Aorta (tissue), 5 donors: ENCODE results near the gene LRP1B. TPM values are rescaled to one million over a fixed set of nuclear protein-coding genes. Genes with fewer than 3 reads are reported as not detected.

Experiments used
- ATAC-seq: fragments of 200-7000 bp; cut with Tn5 transposase; one replicate; pipeline ENCODE4 v1.9.1; 2022; ENCODE audit warnings: moderate library complexity; ENCODE audit not compliant: low FRiP score
- DNase-seq, 2 donors: peaks; one replicate each; pipeline ENCODE4 v3.0.0-alpha.2; 2020
- H3K27ac ChIP-seq, 2 donors: one replicate each; pipeline ENCODE4 v1.5.1; 2013; ENCODE audit warnings: low read length in 2 of 2, mild to moderate bottlenecking in 2 of 2, moderate library complexity in 2 of 2, control low read depth in 1 of 2, inconsistent platforms in 1 of 2, low read depth in 1 of 2
- H3K27me3 ChIP-seq, 2 donors: one replicate each; pipeline ENCODE4 v1.6.1; 2013; ENCODE audit warnings: control low read depth in 1 of 2, low read length in 1 of 2, mild to moderate bottlenecking in 1 of 2, moderate library complexity in 1 of 2; ENCODE audit not compliant: insufficient read depth in 2 of 2, control insufficient read depth in 1 of 2
- H3K36me3 ChIP-seq, 2 donors: one replicate each; pipeline ENCODE4 v1.6.1; 2013; ENCODE audit warnings: control low read depth in 1 of 2, low read length in 1 of 2, mild to moderate bottlenecking in 1 of 2; ENCODE audit not compliant: insufficient read depth in 2 of 2, control insufficient read depth in 1 of 2
- H3K4me1 ChIP-seq, 2 donors: one replicate each; pipeline ENCODE4 v1.6.1; 2013; ENCODE audit warnings: low read length in 2 of 2, control low read depth in 1 of 2, mild to moderate bottlenecking in 1 of 2, moderate library complexity in 1 of 2; ENCODE audit not compliant: insufficient read depth in 2 of 2, control insufficient read depth in 1 of 2
- H3K4me3 ChIP-seq, 2 donors: one replicate each; pipeline ENCODE4 v1.5.1; 2013; ENCODE audit warnings: low read length in 2 of 2, control low read depth in 1 of 2, mild to moderate bottlenecking in 1 of 2
- H3K9me3 ChIP-seq: one replicate; pipeline ENCODE4 v1.6.1; 2013; ENCODE audit warnings: mild to moderate bottlenecking, low read length; ENCODE audit not compliant: control insufficient read depth
- WGBS, 2 donors: extraction: QIAGEN DNeasy Blood & Tissue Kit; methylation state at CpG; one replicate each; pipeline ENCODE4 v1.1.7; 2013; 5-methylcytosine and 5-hydroxymethylcytosine counted together
- intact Hi-C, 2 donors: fragments of 100-400 bp; cut with DNase I; formaldehyde crosslinking; loops; one replicate each; pipeline versions ENCODE4 v1.14.2 to v1.15.0; 2022
- polyA plus RNA-seq, 2 donors: library from polyadenylated mRNA; stranded (reverse); fragments of 200-250 nt; gene quantifications; one replicate each; pipeline ENCODE4 v1.2.3, GENCODE V29; 2013
- total RNA-seq, 2 donors: library from RNA; stranded (reverse); fragmentation: NEBNext Ultra II Directional; extraction: Animal tissue kit (Norgen Biotek cat#: 25700); gene quantifications; one replicate each; pipeline ENCODE4 v1.2.1, GENCODE V29; 2021
- donor health status: healthy with polysubstance abuse.
- donor health status: Bipolar disorder and iron deficiency.
- donor health status: DM: no; HTN: no; CAD: no.
- donor health status: DM: no; HTN: no; CAD: no.
- donor health status: DM: yes; HTN: yes; CAD: no.

Gene LRP1B
- total and polyA plus RNA-seq, 4 donors, result 0.33 to 0.94 TPM; not detected in 2

- intact Hi-C loops, result no loop called here
- DNase-seq (no peak), ATAC-seq (no peak)
- Histone ChIP-seq H3K4me1 (no peaks in the 10 kb centered on the region), H3K9me3 (no peaks in the 10 kb centered on the region), H3K36me3 (no peaks in the 10 kb centered on the region), H3K4me3 (no peak overlapping the region), H3K27ac (no peak overlapping the region), H3K27me3 (no peaks in the 10 kb centered on the region)
- 88 to 95% methylated on average over 1 of the region's 1 CpG for WGBS, 2 donors
Observed at GRCh38 chr2:140680862-140681261, 1450.0 kb downstream of the LRP1B start.

- H3K4me3 ChIP-seq, result no peak overlapping the region
- intact Hi-C loops, result no loop called here
- no peak for ATAC-seq
- H3K9me3 ChIP-seq, result no peaks in the 10 kb centered on the region
- H3K27me3 ChIP-seq, result no peaks in the 10 kb centered on the region
- 91 to 98% methylated on average over 4 of the region's 4 CpGs for WGBS, 2 donors
- H3K36me3 ChIP-seq, result no peaks in the 10 kb centered on the region
- H3K27ac ChIP-seq, result no peak overlapping the region
- H3K4me1 ChIP-seq, result no peaks in the 10 kb centered on the region
- no peak for DNase-seq
Observed at GRCh38 chr2:140679752-140680151, 1451.1 kb downstream of the LRP1B start.

GRCh38 chr2:140669911-140670310 lies 1460.9 kb downstream of the LRP1B start:
- Histone ChIP-seq H3K4me3 (no peak overlapping the region), H3K4me1 (no peaks in the 10 kb centered on the region), H3K9me3 (no peaks in the 10 kb centered on the region), H3K27ac (no peak overlapping the region), H3K36me3 (no peaks in the 10 kb centered on the region), H3K27me3 (no peaks in the 10 kb centered on the region)
- 70 to 77% methylated on average over 3 of the region's 3 CpGs for WGBS, 2 donors
- ATAC-seq (no peak), DNase-seq (no peak)
- intact Hi-C loops, result no loop called here

- Histone ChIP-seq H3K36me3 (no peaks in the 10 kb centered on the region), H3K4me3 (no peak overlapping the region), H3K27ac (no peak overlapping the region), H3K27me3 (no peaks in the 10 kb centered on the region), H3K4me1 (no peaks in the 10 kb centered on the region), H3K9me3 (no peaks in the 10 kb centered on the region)
- intact Hi-C loops, result no loop called here
- WGBS, 2 donors, result 96 to 98% methylated on average over 2 of the region's 2 CpGs
- DNase-seq (no peak), ATAC-seq (no peak)
Observed at GRCh38 chr2:140667203-140667602, 1463.6 kb downstream of the LRP1B start.

- ATAC-seq, result no peak
- Histone ChIP-seq H3K4me3 (no peak overlapping the region), H3K36me3 (no peaks in the 10 kb centered on the region), H3K27me3 (no peaks in the 10 kb centered on the region), H3K4me1 (no peaks in the 10 kb centered on the region), H3K27ac (no peak overlapping the region), H3K9me3 (no peaks in the 10 kb centered on the region)
- intact Hi-C loops, result no loop called here
- 94 to 98% methylated on average over 1 of the region's 1 CpG for WGBS, 2 donors
- DNase-seq, result no peak
Observed at GRCh38 chr2:140662504-140662903, 1468.3 kb downstream of the LRP1B start.

GRCh38 chr2:140658760-140659692 lies 1471.8 kb downstream of the LRP1B start:
- Histone ChIP-seq H3K27ac (no peak overlapping the region), H3K4me1 (no peaks in the 10 kb centered on the region), H3K4me3 (no peak overlapping the region), H3K27me3 (no peaks in the 10 kb centered on the region), H3K9me3 (no peaks in the 10 kb centered on the region), H3K36me3 (no peaks in the 10 kb centered on the region)
- whole genome bisulfite sequencing, 2 donors, result 71 to 72% methylated on average over 2 of the region's 2 CpGs
- DNase-seq (no peak), ATAC-seq (no peak)
- intact Hi-C loops, result no loop called here

GRCh38 chr2:140657657-140658056 lies 1473.2 kb downstream of the LRP1B start:
- no peaks in the 10 kb centered on the region for H3K4me1 ChIP-seq
- no peaks in the 10 kb centered on the region for H3K27me3 ChIP-seq
- H3K9me3 ChIP-seq, result no peaks in the 10 kb centered on the region
- DNase-seq (no peak), ATAC-seq (no peak)
- no peak overlapping the region for H3K4me3 ChIP-seq
- intact Hi-C loops, result no loop called here
- 42 to 45% methylated on average over 2 of the region's 2 CpGs for WGBS, 2 donors
- H3K36me3 ChIP-seq, result no peaks in the 10 kb centered on the region
- H3K27ac ChIP-seq, result no peak overlapping the region

- Histone ChIP-seq H3K4me3 (no peak overlapping the region), H3K36me3 (no peaks in the 10 kb centered on the region), H3K27ac (no peak overlapping the region), H3K27me3 (no peaks in the 10 kb centered on the region), H3K4me1 (no peaks in the 10 kb centered on the region), H3K9me3 (no peaks in the 10 kb centered on the region)
- DNase-seq, result no peak
- ATAC-seq, result no peak
- intact Hi-C loops, result no loop called here
- WGBS, 2 donors, result 84 to 85% methylated on average over 3 of the region's 3 CpGs
Observed at GRCh38 chr2:140654565-140654964, 1476.3 kb downstream of the LRP1B start.

GRCh38 chr2:140650825-140651224 lies 1480.0 kb downstream of the LRP1B start:
- WGBS, 2 donors, result 51 to 57% methylated on average over 3 of the region's 3 CpGs
- Histone ChIP-seq H3K9me3 (no peaks in the 10 kb centered on the region), H3K4me3 (no peak overlapping the region), H3K27me3 (no peaks in the 10 kb centered on the region), H3K4me1 (no peaks in the 10 kb centered on the region), H3K36me3 (no peaks in the 10 kb centered on the region), H3K27ac (no peak overlapping the region)
- ATAC-seq (no peak), DNase-seq (no peak)
- intact Hi-C loops, result no loop called here
